Caco-2 (cell line): ENCODE measurements around the gene FBXL7. TPM values are rescaled to one million over a fixed set of nuclear protein-coding genes. Genes with fewer than 3 reads are reported as not detected.

Source experiments
- BruUV-seq: library from RNA; stranded (reverse); fragments of 400-500 nt; replicated peaks from 2 replicates; lab custom pipeline; 2021; lab: Mats Ljungman, UMichigan
- CTCF ChIA-PET: fragments of 300-600 bp; sonication (Branson Sonifier 250); formaldehyde crosslinking; loops from one replicate; lab custom pipeline; 2022; ENCODE audit warnings: antibody characterized with exemption; lab: Charles Lee
- POLR2A ChIA-PET: fragments of 300-600 bp; sonication (Branson Sonifier 250); formaldehyde crosslinking; loops from one replicate; lab custom pipeline; 2022; ENCODE audit warnings: antibody characterized with exemption; lab: Charles Lee
- DNase-seq, 2 experiments: peaks; one replicate each; pipeline versions ENCODE4 v3.0.0 to v3.0.0-alpha.2; 2020 to 2022
- H3K27me3 ChIP-seq: replicated peaks from 2 replicates; pipeline ENCODE4 v1.6.0; 2011; ENCODE audit warnings: low read length; ENCODE audit not compliant: control insufficient read depth, insufficient read depth
- H3K36me3 ChIP-seq: 2 replicates; pipeline ENCODE4 v1.5.1; 2011; ENCODE audit warnings: low read length; ENCODE audit not compliant: control insufficient read depth, insufficient read depth
- H3K4me1 ChIP-seq: fragments of 250-450 bp; sonication (Bioruptor Pico); 2 replicates; pipeline ENCODE4 v1.5.1; 2020; ENCODE audit warnings: mild to moderate bottlenecking
- H3K4me3 ChIP-seq: 2 replicates; pipeline ENCODE4 v1.5.1; 2011; ENCODE audit warnings: low read depth, mild to moderate bottlenecking, control low read depth, low read length
- H3K9me3 ChIP-seq: fragments of 250-450 bp; sonication (Bioruptor Pico); 2 replicates; pipeline ENCODE4 v1.5.1; 2020; ENCODE audit warnings: mild to moderate bottlenecking, moderate library complexity
- H3K27ac Mint-ChIP-seq: one replicate; pipeline ENCODE4 v1.8.0; 2022; ENCODE audit warnings: mixed read lengths; ENCODE audit not compliant: unreplicated experiment
- H3K27me3 Mint-ChIP-seq: one replicate; pipeline ENCODE4 v1.8.0; 2022; ENCODE audit warnings: mixed read lengths; ENCODE audit not compliant: insufficient read depth, unreplicated experiment
- H3K36me3 Mint-ChIP-seq: one replicate; pipeline ENCODE4 v1.8.0; 2022; ENCODE audit warnings: mild to moderate bottlenecking, mixed read lengths; ENCODE audit not compliant: insufficient read depth, unreplicated experiment
- H3K4me1 Mint-ChIP-seq: one replicate; pipeline ENCODE4 v1.8.0; 2022; ENCODE audit warnings: low read depth, mixed read lengths; ENCODE audit not compliant: unreplicated experiment
- H3K4me3 Mint-ChIP-seq: one replicate; pipeline ENCODE4 v1.8.0; 2022; ENCODE audit warnings: mild to moderate bottlenecking, moderate library complexity, mixed read lengths; ENCODE audit not compliant: unreplicated experiment
- H3K9me3 Mint-ChIP-seq: one replicate; pipeline ENCODE4 v1.8.0; 2022; ENCODE audit warnings: mixed read lengths; ENCODE audit not compliant: unreplicated experiment
- intact Hi-C: fragments of 100-400 bp; cut with micrococcal nuclease; formaldehyde crosslinking; loops from one replicate; pipeline ENCODE4 v1.10.0; 2022; ENCODE audit not compliant: unreplicated experiment
- total RNA-seq: library from RNA; stranded (reverse); gene quantifications from 2 replicates; pipeline ENCODE4 v1.2.3, GENCODE V29; 2022
- TF ChIP-seq, protein P1 (sequence below), 2 experiments: fragments of 200-600 bp in 1 of 2; IDR thresholded peaks; 1 replicate in 1 of 2; 2 replicates in 1 of 2; pipeline versions ENCODE4 v1.5.1 to v1.8.0; 2011 to 2022; ENCODE audit warnings: antibody characterized with exemption in 1 of 2, control low read depth in 1 of 2, inconsistent platforms in 1 of 2, low read depth in 1 of 2, low read length in 1 of 2, mild to moderate bottlenecking in 1 of 2, moderate library complexity in 1 of 2; ENCODE audit not compliant: insufficient read depth in 1 of 2, severe bottlenecking in 1 of 2, unreplicated experiment in 1 of 2

The FBXL7 gene
- total RNA-seq, 1 experiment from 2014 or later: not detected

DNA sequence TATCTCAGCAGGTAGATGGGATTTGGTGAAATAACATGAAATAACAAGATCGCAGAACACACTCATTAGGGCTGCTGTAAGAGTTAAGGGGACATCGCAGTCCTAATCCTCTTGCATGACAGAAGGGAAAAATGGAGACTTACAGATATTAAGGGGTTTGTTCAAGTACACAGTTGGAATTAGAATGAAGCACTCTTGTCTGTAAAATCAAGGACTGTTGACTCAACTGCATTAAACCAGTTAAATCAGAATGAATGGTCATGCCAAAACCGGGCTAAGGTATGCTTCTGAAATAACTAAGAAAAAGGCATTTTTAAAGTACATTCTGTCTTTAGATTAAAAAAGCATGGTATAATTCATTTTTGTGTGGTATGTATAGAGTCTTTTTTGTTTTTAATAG lies 95.9 kb downstream of the FBXL7 start:
- Mint-ChIP-seq H3K27me3 (peaks cover 5% of the 10 kb centered on the region), H3K27ac (no peak overlapping the region), H3K4me1 (no peaks in the 10 kb centered on the region), H3K36me3 (no peaks in the 10 kb centered on the region), H3K4me3 (no peak overlapping the region), H3K9me3 (no peaks in the 10 kb centered on the region)
- Histone ChIP-seq H3K4me1 (no peaks in the 10 kb centered on the region), H3K4me3 (no peak overlapping the region), H3K36me3 (no peaks in the 10 kb centered on the region), H3K9me3 (no peaks in the 10 kb centered on the region), H3K27me3 (no peaks in the 10 kb centered on the region)
- BruUV-seq: no TSS peak
- no peak for DNase-seq
- TF ChIP-seq, protein P1, sequence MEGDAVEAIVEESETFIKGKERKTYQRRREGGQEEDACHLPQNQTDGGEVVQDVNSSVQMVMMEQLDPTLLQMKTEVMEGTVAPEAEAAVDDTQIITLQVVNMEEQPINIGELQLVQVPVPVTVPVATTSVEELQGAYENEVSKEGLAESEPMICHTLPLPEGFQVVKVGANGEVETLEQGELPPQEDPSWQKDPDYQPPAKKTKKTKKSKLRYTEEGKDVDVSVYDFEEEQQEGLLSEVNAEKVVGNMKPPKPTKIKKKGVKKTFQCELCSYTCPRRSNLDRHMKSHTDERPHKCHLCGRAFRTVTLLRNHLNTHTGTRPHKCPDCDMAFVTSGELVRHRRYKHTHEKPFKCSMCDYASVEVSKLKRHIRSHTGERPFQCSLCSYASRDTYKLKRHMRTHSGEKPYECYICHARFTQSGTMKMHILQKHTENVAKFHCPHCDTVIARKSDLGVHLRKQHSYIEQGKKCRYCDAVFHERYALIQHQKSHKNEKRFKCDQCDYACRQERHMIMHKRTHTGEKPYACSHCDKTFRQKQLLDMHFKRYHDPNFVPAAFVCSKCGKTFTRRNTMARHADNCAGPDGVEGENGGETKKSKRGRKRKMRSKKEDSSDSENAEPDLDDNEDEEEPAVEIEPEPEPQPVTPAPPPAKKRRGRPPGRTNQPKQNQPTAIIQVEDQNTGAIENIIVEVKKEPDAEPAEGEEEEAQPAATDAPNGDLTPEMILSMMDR (IDR thresholded peaks at IDR 0.05; ENCODE audit: insufficient read depth in 1 of 2, low read depth in 1 of 2, low read length in 1 of 2, severe bottlenecking in 1 of 2, unreplicated experiment in 1 of 2): no peak
- POLR2A ChIA-PET: no interaction called here
- intact Hi-C loops: no loop called here
- CTCF ChIA-PET: no interaction called here

DNA sequence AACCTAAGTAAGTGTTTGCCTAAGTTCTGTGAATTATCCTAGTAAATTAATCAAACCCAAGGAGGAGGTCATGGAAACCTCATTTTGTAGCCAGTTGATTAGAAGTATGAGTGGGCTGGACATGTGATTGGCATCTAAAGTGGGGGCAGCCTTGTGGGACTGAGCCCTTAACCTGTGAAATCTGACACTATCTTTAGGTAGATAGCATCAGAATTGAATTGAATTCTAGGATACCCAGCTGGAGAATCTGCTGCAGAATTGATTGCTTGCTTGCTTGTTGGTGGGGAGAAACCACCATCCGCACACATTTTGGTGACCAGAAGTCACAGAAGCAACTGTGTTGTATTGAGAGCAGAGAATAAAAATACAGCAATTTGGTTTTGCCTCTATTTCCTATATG lies 97.0 kb downstream of the FBXL7 start:
- POLR2A ChIA-PET: no interaction called here
- no peaks in the 10 kb centered on the region for H3K36me3 Mint-ChIP-seq
- H3K27ac Mint-ChIP-seq: no peak overlapping the region

DNA sequence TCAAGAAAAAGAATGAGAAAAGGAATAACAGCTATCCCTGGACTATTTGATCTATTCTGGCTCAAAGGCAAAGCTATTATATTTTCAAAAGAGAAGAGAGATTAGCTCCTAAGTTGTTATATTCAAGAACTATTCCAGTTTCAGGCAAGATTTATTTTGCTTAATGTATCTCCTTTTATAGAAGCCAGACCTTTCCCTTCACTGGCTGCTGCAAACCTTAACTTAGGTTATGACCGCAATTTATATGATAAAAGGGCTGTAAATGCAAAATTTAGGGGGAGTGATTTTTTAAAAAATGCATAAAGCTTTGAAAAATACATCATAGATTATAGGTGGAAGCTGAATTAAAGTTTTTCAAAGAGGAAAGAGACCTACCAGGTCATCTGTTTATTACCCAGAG lies 97.8 kb downstream of the FBXL7 start:
- POLR2A ChIA-PET: no interaction called here
- H3K9me3 ChIP-seq: no peaks in the 10 kb centered on the region
- H3K27me3 ChIP-seq: no peaks in the 10 kb centered on the region
- Mint-ChIP-seq H3K27me3 (peaks cover 3% of the 10 kb centered on the region), H3K36me3 (no peaks in the 10 kb centered on the region), H3K4me1 (no peaks in the 10 kb centered on the region), H3K4me3 (no peak overlapping the region), H3K9me3 (no peaks in the 10 kb centered on the region), H3K27ac (no peak overlapping the region)
- no TSS peak for BruUV-seq
- DNase-seq: no peak
- H3K4me1 ChIP-seq: no peaks in the 10 kb centered on the region
- intact Hi-C loops: no loop called here
- CTCF ChIA-PET: no interaction called here
- H3K4me3 ChIP-seq: no peak overlapping the region
- TF ChIP-seq, protein P1 (IDR thresholded peaks at IDR 0.05; ENCODE audit: insufficient read depth in 1 of 2, low read depth in 1 of 2, low read length in 1 of 2, severe bottlenecking in 1 of 2, unreplicated experiment in 1 of 2): no peak
- no peaks in the 10 kb centered on the region for H3K36me3 ChIP-seq

More for the DNA sequence above, 97.0 kb downstream of the FBXL7 start:
- Histone ChIP-seq H3K27me3 (no peaks in the 10 kb centered on the region), H3K36me3 (no peaks in the 10 kb centered on the region), H3K9me3 (no peaks in the 10 kb centered on the region), H3K4me1 (no peaks in the 10 kb centered on the region), H3K4me3 (no peak overlapping the region)
- Mint-ChIP-seq H3K4me1 (no peaks in the 10 kb centered on the region), H3K27me3 (peaks cover 5% of the 10 kb centered on the region), H3K4me3 (no peak overlapping the region), H3K9me3 (no peaks in the 10 kb centered on the region)
- no peak for DNase-seq
- TF ChIP-seq, protein P1 (IDR thresholded peaks at IDR 0.05; ENCODE audit: insufficient read depth in 1 of 2, low read depth in 1 of 2, low read length in 1 of 2, severe bottlenecking in 1 of 2, unreplicated experiment in 1 of 2): no peak
- BruUV-seq: no TSS peak
- CTCF ChIA-PET: no interaction called here
- intact Hi-C loops: no loop called here
